GM18907 (cell line): ENCODE measurements around the gene CAMK2N2.

Experiments used
- ATAC-seq: cut with Tn5 transposase; IDR thresholded peaks from one replicate; pipeline ENCODE4 v1.9.1; 2021; ENCODE audit warnings: mild to moderate bottlenecking, moderate library complexity; ENCODE audit not compliant: unreplicated experiment

Gene CAMK2N2

DNA sequence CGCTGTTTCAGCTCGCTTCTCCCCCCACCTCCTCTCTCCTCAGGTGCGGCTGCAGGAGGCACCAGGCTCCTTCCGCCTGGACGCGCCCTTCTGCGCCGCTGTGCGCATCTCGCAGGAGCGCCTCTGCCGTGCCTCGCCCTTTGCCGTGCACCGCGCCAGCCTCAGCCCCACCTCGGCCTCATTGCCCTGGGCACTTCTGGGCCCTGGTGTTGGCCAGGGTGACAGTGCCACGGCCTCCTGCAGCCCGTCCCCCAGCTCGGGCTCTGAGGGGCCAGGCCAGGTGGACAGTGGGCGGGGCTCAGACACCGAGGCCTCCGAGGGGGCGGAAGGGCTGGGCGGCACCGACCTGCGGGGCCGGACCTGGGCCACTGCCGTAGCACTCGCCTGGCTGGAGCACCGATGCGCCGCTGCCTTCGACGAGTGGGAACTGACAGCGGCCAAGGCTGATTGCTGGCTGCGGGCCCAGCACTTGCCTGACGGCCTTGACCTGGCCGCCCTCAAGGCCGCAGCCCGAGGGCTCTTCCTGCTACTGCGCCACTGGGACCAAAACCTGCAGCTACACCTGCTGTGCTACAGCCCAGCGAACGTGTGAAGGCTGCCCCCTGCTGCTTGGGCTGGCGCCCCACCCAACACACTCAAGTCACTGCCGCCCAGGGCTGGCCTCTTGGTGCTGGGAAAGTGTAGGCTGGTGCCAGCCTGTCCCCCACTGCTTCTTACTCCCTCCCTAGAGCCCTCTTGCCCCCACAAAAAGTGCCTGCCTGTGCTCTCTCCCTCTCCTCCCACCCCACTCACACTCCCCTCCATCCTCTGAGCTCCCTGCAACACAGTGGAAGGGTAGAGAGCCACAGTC lies 19.7 kb downstream of the CAMK2N2 start:
- no peak for ATAC-seq

DNA sequence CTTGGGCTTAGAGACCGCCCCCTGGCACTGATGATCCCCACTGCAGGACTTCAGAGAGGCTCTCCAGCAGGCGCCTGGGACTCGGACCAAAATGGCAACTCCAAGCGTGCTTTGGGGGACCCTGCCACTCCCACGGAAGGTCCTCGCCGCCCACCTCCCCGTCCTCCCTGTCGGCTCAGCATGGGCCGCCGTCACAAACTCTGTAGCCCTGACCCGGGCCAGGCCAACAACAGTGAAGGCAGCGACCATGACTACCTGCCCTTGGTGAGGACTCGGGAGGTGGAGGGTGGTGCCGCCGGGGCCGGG lies 20.3 kb downstream of the CAMK2N2 start:
- no peak for ATAC-seq

DNA sequence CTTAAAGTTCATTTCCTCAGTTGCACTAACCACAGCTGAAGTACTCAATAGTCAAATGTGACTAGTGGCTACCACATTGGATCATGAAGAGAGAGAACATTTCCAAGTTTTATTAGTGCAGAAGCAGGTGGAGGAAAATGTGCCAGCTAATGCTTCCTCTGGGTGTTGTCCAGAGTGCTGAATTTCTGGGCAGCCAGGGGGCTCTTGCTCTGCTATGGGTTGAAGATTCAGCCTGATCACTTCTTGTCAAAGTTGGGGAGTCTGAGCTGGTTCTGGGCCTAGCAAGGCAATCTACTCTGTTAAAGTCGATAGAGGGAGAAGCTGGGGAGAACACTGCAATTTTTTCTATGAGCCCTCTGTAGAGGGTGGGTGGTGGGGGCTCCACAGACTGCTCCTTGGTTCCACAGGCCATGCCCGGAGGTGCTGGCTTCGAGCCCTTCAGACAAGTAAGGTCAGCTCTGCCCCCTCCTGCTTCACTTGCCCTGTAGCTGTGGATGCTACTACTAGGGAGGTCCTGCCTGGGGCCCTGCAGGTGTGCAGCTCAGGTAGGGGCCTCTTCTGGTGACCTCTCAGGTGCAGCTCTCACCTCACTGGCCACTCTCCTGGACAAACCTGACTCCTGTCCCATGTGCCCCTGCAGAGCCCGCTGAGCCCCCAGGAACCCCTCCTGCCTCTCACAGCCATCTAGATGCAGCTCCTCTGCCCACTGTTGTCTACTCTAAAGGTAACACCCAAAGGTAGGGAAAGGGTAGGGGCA lies 20.8 kb downstream of the CAMK2N2 start:
- ATAC-seq: no peak

- no peak for ATAC-seq
Measured at GRCh38 chr3:184239708-184240107, 21.6 kb downstream of the CAMK2N2 start.

DNA sequence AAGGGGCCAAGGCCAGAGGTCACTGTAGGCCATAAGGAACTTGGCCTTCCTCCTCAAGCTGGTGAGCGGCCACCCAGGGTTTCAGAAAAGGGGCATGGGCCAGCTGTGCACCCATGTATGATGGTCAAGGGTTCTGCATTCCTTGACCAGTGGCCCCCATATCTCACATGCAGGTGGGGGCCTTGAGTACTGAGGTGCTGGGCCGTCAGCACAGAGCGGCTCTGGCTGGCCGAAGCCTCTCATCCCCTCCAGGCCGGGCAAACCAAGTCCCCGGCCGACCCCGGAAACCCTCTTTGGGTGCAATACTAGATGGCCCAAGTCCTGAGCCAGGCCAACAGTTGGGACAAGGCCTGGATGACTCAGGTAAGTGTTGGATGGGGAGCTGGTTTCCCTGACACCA lies 22.1 kb downstream of the CAMK2N2 start:
- no peak for ATAC-seq

DNA sequence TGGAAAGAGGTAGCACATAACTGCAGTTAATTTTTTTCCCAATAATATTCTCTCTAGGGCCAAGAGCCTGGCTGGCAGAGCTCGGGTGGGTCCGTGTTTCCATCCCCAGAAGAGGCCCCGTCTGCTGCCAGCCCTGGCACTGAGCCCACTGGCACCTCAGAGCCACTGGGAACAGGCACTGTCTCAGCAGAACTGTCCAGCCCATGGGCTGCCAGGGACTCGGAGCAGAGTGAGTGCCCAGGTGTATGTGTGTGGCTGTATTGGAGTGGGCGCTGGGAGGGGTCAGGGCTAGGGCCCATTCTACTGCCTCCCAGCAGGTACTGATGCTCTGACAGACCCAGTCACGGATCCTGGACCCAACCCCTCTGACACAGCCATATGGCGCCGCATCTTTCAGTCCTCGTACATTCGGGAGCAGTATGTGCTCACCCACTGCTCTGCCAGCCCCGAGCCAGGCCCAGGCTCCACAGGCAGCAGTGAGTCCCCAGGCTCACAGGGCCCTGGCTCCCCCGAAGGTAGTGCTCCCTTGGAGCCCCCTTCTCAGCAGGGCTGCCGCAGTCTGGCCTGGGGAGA lies 23.0 kb downstream of the CAMK2N2 start:
- ATAC-seq: no peak

DNA sequence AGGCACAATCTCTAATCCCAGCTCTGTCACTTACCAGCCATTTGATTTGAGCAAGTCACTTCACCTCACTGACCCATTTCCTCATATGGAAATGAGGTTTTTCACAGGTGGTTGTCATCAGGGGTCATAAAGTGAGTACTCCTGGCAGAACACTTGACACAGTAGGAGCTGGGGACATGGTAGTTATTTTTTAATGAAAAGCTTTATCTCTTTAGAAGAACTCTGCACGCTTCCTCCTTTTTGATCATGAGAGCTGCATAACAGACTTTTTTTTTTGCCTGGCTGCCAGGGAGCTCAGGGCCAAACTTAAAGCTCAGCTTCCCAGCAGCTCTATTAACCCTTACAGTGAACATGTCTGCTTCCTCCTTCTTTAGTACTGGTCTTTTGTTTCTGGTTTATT lies 23.5 kb downstream of the CAMK2N2 start:
- ATAC-seq: no peak

GRCh38 chr3:184237211-184237610 lies 24.1 kb downstream of the CAMK2N2 start:
- no peak for ATAC-seq

DNA sequence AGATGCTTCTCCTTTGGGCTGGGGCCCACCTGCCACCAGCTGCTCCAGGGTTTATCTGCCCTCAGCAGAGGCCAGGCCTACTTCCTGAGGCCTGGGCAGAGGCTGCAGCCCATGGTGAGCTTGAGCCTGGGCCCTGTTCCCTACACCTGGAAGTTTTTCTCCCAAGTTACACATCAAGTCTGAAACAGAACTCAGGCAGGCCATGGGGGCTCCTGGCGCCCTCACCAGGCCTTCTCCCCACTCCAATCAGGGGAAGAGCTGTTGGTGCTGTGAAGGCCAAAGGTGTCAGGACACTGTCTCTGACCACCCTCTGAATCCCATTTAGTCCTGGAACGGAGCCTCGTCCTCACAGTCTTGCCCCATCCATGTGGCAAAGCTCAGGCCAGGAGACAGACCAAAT lies 24.7 kb downstream of the CAMK2N2 start:
- no peak for ATAC-seq

DNA sequence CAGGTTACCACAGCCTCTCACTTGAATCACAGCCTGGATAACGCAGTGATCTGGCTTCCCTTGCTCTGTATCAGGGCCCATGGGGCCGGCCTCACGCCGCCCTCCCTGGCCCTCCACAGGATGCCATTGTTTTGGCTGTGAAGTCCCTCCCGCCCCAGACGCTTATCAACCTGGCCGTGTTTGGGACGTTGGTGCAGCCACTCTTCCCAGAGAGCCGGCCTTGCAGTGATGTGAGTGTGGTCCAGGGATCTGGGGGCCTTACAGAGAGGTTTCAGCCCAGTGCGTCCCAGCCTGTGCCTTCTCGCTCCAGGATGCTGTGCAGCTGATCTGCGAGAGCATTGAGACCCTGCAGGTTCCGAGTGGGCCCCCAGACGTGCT lies 25.3 kb downstream of the CAMK2N2 start:
- no peak for ATAC-seq

GRCh38 chr3:184235381-184236032 lies 25.8 kb downstream of the CAMK2N2 start:
- ATAC-seq: no peak

- no peak for ATAC-seq
Measured at GRCh38 chr3:184234671-184235380, 26.5 kb downstream of the CAMK2N2 start.

DNA sequence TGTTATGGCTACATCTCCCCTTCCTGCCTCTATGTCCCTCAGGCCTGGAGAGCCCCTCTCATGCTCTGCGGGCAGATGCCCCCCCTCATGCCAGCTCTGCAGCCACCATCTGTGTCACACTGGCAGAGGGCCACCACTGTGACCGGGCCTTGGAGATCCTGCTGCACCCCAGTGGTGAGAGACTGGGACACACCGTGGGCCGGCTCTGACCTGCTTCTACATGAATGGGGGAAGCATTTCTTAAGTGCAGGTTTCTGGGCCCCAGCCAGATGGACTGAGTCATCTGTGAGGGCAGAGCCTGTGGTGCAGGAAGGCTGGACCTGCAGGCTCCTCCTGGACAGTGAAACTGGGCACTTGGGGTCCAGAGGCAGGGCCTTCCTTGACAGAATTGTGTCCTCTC lies 27.1 kb downstream of the CAMK2N2 start:
- ATAC-seq: no peak

- ATAC-seq: no peak
Measured at GRCh38 chr3:184233127-184233843, 28.1 kb downstream of the CAMK2N2 start.

GRCh38 chr3:184231671-184232070 lies 29.7 kb downstream of the CAMK2N2 start:
- no peak for ATAC-seq

- no peak for ATAC-seq
Measured at GRCh38 chr3:184230603-184231528, 30.5 kb downstream of the CAMK2N2 start.

- ATAC-seq: no peak
Measured at GRCh38 chr3:184230081-184230602, 31.2 kb downstream of the CAMK2N2 start.

- ATAC-seq: peak; percentile 79
Measured at GRCh38 chr3:184229394-184230080, 31.8 kb downstream of the CAMK2N2 start, which contains the start of gene VWA5B2. Gene VWA5B2, plus strand, starts transcription at chr3:184229585. Its CDS starts 944 bp downstream, at chr3:184230529.
